ENCODE results near the gene ZSCAN1.

GRCh38 chr19:58083021-58083420 lies 49.2 kb downstream of the ZSCAN1 start:
- TF ChIP-seq PAX5 (IDR thresholded peaks at IDR 0.05; ENCODE audit: borderline replicate concordance, low read depth, low read length) (no peak), E4F1 (IDR thresholded peaks at IDR 0.05; ENCODE audit: borderline replicate concordance, partially characterized antibody) (no peak), CTCF (IDR thresholded peaks at IDR 0.05 in 2 of 3, conservative IDR thresholded peaks at IDR 0.05 in 1 of 3; ENCODE audit: control insufficient read depth in 2 of 3, extremely low read depth in 1 of 3, insufficient read depth in 1 of 3, low read depth in 3 of 3, low read length in 3 of 3) (no peak), RAD51 (IDR thresholded peaks at IDR 0.05) (no peak), FOXK2 (IDR thresholded peaks at IDR 0.05) (no peak), NFYB (IDR thresholded peaks at IDR 0.05; ENCODE audit: insufficient read depth, low read depth, low read length) (no peak), FOS (IDR thresholded peaks at IDR 0.05; ENCODE audit: borderline replicate concordance, extremely low read depth, insufficient read length) (no peak), POLR2A (IDR thresholded peaks at IDR 0.05; ENCODE audit: low read depth, low read length) (no peak), ASH2L (IDR thresholded peaks at IDR 0.05; ENCODE audit: borderline replicate concordance, low read depth) (no peak), JUND (IDR thresholded peaks at IDR 0.05; ENCODE audit: low read depth, low read length) (no peak), USF1 (IDR thresholded peaks at IDR 0.05; ENCODE audit: borderline replicate concordance, extremely low read length, insufficient read depth, low read depth, low read length) (no peak), CREB1 (IDR thresholded peaks at IDR 0.05; ENCODE audit: low read depth) (no peak), SP1 (IDR thresholded peaks at IDR 0.05; ENCODE audit: low read depth, low read length) (no peak), USF2 (IDR thresholded peaks at IDR 0.05; ENCODE audit: borderline replicate concordance, low read depth, low read length) (no peak)

Data from GM12878 (cell line).